Stimulated activated CD4-positive, alpha-beta T cell treated with anti-CD3 and anti-CD28 coated beads, Interleukin-15, amount 100 ng/mL, for 24 hours (primary cell): ENCODE measurements around the gene CRABP2.

Source experiments
- DNase-seq: peaks from one replicate; pipeline ENCODE4 v3.0.0-alpha.2; 2020

The CRABP2 gene

DNA sequence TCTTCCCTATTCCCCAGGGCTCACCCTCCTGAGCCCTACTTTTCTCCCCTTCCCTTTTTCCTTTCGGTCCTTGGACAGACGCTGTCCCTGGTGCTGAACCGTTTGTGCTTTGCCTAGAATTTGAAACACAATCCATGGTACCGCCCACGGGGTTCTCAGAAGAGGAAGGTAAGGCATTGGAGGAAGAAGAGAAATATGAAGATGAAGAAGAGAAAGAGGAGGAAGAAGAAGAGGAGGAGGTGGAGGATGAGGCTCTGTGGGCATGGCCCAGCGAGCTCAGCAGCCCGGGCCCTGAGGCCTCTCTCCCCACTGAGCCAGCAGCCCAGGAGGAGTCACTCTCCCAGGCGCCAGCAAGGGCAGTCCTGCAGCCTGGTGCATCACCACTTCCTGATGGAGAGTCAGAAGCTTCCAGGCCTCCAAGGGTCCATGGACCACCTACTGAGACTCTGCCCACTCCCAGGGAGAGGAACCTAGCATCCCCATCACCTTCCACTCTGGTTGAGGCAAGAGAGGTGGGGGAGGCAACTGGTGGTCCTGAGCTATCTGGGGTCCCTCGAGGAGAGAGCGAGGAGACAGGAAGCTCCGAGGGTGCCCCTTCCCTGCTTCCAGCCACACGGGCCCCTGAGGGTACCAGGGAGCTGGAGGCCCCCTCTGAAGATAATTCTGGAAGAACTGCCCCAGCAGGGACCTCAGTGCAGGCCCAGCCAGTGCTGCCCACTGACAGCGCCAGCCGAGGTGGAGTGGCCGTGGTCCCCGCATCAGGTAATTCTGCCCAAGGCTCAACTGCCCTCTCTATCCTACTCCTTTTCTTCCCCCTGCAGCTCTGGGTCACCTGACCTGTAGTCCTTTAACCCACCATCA is 53.0 kb downstream of the CRABP2 start:
- peak; percentile 41 for DNase-seq
